Measurements from ENCODE around the gene LAD1.

LAD1 gene

DNA sequence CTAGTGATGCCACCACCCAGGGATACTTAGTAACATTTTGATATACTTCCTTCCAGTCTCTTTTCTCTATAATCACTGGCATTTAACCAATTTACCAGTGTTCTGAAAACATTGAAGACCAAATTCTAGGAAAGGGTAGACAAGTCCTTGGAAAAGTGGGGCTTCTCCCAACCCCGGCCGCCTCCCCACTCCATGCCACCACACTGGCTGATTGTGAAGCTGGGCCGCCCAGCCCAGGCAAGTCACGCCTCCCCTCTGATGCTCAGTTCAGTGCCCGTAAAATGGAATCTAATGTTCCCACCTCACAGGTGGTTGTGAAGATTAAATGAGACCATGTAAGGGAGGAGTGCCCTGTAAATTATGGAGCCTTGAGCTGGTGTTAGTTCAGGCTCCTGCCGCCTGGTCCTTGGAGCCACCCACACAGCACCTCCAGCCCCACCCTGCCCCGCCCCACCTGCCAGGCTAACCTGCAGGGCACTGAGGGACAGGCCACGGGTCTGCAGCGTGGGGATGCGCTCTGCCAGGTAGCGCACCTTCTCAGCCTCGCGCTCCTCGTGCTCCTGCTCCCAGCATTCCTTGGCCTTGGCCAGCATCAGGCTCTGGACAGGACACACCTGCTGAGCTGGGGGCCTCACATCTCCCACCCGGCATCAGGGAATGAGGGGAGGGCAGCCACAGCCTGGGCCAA lies 15.1 kb upstream of the LAD1 start:
- no peak for DNase-seq

DNA sequence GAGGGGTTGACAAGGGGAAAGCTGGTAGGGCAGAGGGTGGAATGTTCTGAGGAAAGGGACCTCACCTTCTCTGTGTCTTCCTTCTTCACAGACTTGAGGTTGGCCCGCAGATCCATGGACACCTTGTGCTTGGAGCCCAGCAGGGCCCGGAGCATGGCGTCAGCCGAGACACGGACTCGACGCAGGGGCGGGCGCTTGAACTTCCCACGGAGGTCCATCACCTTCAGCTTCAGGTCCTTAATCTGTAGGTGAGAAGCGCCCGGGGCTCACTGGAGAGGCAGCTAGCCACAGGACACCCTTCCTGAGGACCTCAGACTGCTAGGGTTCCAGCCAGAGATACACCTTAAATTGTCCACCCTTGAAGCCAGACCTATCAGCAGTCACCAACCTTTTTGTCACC lies 12.2 kb upstream of the LAD1 start:
- DNase-seq, result no peak

DNA sequence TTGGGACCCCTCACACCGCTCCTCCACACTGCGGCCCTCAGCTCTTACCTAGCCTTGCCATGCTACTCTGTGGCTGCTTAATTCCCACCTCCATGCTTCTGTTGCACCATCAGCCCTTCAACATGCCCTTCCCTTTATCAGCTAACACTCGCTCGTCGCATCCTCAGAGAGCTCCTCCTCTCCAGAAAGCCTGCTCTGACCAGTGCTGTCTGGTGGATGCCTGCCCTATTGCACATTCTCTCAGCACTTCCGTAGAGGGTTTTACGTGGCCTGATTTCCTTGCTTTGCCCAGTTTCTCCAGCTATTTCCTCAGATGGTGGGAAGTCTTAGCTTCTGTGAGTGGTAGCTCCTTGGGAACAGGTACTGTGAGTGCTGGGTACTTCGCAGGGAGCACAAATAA lies 10.3 kb upstream of the LAD1 start:
- no peak for DNase-seq

- no peak for DNase-seq
Observed at GRCh38 chr1:201408834-201409200, 9.7 kb upstream of the LAD1 start.

DNA sequence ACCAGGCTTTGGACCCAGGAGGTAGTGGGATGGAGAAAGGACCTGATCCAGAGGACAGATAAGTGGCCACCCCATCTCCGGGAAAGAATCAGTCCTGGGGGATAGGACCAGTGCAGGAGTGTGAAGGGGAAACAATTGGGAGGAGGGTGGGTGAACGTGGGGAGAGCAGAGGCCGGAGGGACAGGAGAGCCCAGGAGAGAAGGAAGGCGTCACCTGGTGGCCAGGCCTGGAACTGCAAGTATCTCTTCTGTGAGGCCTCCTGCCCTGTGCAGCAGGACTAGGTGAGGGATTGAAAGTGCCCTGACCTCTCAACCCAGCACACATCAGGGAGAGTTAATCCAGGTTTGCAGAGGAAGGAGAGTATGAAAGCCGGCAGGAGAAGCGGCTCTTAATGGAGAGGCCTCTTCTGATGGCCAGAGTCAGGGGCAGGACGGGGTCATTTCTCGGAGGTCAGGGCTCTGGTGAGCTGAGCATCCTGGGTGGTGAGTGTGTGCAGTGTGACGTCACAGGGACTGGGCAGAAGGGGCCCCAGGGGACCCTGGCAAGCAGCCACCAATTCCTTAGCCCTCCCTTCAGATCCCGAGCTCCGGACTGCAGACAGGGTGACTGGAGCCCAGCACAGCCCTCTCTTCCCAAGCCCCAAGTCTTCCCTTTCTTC lies 9.2 kb upstream of the LAD1 start:
- DNase-seq, result peak; percentile 68

DNA sequence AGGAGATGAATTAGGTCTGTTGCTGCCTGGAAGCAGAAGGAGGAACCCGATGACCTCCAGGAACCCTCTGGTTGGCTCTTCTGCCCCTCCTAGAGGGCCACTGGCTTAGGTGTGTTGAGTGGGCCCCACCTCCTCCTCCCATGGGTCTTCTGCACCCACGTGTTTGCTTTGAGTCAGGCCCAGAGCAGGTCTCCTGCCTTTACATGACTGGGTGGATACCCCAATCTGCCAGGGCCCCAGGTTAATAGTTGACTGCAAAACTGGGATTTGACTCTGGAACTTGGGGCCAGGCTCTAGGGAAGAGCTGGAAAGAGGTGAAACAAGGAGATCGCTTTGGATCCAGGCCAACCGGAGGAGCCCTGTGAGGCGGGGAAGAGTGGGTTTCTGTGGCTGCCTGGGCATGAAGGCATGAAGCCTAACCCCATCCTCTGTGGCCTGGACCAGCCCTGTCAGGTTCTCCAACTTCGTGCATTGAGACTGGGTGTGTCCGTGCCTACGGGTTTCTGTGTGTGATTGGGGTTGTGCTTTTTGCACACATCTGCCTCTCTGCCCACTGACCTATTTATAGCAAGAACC lies 7.8 kb upstream of the LAD1 start:
- DNase-seq, result no peak

- no peak for DNase-seq
Observed at GRCh38 chr1:201405484-201405831, 6.3 kb upstream of the LAD1 start.

DNA sequence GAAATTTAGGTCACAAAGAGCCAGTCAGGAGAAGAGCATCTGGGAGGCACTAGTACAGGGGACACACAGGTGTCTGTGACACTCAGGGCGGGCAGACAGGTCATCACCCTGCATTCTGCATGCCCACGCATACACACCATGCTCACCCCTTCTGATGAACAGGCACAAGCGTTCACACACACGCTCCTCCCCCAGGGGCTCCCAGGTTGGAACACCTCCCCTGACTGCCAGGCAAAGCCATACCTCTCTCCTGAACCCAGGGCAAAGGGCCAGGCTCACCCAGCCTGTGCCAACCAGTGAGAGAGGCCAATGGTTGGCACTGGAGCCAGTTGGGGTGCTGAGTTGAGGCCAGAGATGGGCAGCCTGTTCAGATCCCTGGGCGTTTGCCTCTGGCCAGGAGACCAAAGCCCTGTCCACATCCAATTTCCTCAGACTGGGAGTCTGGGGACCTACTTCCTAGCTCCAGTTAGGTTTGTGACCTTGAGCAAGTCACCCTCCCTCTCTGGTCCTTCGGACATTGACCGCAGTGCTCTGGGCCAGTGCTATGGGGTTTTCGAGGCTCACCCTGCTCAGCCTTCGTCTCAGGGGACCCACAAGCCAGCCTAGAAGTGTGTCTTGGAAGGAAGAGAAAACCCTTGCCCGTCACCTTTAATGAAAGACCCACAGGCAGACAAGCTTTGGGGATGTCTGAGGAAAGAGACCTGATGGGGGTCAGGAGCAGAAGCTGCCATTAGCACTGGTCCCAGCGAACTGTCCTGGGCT lies 5.8 kb upstream of the LAD1 start:
- DNase-seq, result no peak

DNA sequence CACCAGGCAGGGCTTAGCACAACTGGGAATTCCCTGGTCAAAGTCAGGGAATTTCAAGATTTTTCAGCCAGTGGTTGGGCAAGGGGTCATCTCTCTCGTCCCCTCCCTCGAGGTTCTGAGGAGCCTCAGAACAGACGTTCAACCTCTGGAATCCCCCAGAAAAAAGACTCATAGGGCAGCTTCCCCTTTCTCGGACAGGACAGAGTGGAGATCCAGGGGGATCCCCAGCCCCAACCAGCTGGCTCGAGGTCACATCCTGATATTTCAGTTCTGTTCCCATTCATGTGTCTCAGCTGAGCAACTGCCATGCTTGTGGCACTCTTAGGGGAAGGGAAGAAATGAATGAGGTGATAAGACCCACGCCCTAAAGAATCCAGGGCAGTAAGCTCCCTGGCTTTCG lies 4.9 kb upstream of the LAD1 start:
- no peak for DNase-seq

DNA sequence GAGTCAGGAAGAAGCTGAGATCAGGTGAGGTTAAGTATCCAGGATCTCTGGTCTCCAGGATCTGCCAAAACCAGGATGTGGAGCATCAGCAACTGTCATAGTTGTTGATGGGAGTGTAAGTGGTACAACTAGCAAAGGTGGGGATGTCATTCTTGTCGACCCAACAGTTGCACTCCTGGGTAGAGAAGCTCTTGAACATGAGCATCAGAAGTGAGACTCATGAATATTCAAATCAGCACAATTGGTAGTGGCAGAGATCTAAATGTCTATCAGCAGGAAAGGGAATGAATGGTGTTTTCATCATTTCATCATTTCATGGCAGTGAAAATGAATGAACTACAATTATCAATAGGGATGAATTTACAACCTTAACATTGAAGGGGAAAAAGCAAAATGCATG lies 4.2 kb upstream of the LAD1 start:
- no peak for DNase-seq

- no peak for DNase-seq
Observed at GRCh38 chr1:201401700-201402099, 2.6 kb upstream of the LAD1 start.

- DNase-seq, result no peak
Observed at GRCh38 chr1:201400852-201401230, 1.7 kb upstream of the LAD1 start.

GRCh38 chr1:201400212-201400851 lies 1.2 kb upstream of the LAD1 start:
- DNase-seq, result no peak

GRCh38 chr1:201399352-201400126 lies 415 bp upstream of the LAD1 start:
- no peak for DNase-seq

DNA sequence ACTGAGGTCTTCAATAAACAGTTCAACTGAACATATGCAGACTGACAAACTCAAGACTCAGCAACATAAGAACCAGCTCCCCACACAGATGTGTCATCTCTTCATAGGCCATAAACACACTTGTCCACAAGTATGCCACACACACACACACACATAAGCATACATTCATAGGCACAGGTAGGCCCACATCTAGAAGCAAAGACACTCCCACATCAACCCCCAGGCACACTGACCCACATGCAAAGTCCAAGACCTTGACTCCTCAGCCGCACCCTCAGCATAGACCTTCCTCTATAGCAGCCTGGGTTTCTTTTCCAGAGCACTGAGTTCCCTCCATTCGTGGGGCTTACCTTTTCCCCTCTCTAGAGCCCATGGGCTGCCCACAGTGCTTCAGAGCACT lies 1.4 kb downstream of the LAD1 start:
- DNase-seq, result no peak

GRCh38 chr1:201396861-201397464 lies 2.2 kb downstream of the LAD1 start:
- DNase-seq, result no peak

DNA sequence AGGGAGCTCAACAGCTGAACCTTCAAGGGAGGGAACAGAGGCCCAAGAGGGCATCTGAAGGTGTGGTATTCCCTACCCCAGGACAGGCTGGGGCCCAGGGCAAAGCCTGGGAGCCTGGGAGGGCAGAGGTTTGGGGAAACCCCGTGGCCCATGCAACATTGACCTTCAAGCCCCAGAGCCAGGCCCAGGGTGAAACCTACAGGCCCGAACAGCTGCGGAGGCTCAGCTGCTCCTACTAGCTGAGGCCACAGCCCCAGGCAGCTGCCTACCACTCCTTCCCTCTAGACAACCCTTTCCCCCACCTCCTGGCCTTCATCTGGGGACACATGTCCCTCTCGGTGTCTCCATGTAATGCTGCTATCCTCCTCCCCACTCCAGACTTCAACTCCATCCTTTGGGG lies 3.2 kb downstream of the LAD1 start:
- no peak for DNase-seq

DNA sequence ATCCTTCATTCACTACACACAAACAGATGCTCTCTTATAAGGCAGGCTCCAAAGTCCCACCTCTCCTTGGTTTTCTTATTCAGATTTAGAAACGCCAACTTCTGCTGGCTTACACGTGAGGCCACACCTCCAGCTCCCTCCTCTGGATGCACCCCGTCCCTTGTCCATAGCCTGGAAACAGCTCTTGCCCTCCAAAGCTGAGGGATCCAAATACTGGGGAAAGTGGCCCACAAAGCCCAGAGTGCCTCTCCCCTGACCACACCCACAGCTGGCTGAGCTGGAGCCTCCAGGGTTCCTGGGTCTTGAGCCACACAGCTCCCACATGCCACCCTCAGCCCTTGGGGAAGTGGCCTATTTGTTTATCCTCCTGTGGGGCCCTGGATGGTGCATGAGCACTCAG lies 4.5 kb downstream of the LAD1 start:
- DNase-seq, result no peak

DNA sequence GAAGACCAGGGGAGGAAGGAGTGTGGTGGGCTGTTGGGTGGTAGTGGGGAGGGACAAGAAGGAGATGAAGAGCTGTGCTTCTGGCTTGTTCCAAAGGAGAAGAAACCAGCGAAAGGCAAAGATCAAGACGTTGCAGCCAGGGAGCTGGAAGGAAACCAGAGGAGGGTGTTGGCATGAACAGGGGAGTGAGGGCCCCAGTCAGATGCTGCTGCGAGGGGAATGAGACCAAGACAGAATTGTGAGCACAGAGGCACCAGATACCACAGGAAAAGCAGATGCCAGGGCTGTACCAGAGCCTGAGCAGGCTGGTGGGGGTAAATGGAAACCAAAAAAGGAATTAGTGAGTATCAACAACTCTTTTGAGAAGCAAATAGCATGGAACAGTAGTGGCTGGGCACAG lies 6.0 kb downstream of the LAD1 start:
- DNase-seq, result no peak

GRCh38 chr1:201391651-201392511 lies 7.2 kb downstream of the LAD1 start:
- DNase-seq, result no peak

DNA sequence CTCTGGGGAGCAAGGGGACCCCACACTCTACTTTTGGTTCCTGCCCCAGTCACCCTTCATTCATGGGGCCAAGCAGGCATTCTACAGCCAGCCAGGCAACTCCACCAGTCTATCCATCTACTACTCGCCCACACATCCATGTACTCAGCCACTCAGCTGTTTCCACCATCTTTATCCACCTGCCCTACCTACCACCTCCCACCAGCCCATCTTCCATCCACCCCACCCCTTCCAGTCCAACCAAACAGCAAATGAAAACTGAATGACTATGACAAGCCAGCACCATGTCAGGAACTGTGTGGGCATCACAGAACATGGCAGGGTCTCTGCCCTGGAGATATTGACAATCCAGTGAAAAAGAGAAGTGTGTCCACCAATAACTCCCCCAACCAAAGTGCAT lies 7.9 kb downstream of the LAD1 start:
- no peak for DNase-seq
